CD4-positive, alpha-beta T cell treated with Interleukin-4 for 1 hour (primary cell): Measurements from ENCODE around the gene FOXN3.
A peak's percentile ranks its signal among the peaks of the same experiment; 100 is the strongest.

ENCODE experiments used
- DNase-seq, 2 donors: peaks; one replicate each; pipeline ENCODE4 v3.0.0-alpha.2; 2020 to 2022

Gene FOXN3

GRCh38 chr14:89417091-89417464 is at the start of gene FOXN3:
TSS of gene FOXN3 (minus strand) at chr14:89417233. CDS start at chr14:89412476, 4,757 bp downstream.
- DNase-seq, result peak; percentile 91

- DNase-seq, result peak; percentile 58
Observed at GRCh38 chr14:89466484-89466883, 49.5 kb upstream of the FOXN3 start.

- DNase-seq, result no peak
Observed at GRCh38 chr14:89465876-89466275, 48.8 kb upstream of the FOXN3 start.

DNA sequence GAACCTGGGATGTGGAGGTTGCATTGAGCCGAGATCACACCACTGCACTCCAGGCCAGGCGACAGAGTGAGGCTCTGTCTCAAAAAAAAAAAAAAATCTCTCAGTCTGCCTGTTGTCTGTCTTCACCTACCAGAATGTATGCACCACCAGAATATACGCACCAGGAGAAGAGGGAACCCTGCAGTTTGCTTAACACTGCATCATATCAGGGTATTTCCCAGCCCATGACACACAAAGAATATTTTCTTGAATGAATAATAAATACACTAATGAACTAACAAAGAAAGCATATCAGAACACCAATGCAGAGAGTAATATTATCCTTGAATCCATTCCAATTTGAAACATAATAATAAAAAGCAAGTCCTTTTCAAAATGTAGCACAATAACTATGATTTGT is 44.2 kb upstream of the FOXN3 start:
- no peak for DNase-seq

GRCh38 chr14:89458713-89459420 is 41.8 kb upstream of the FOXN3 start:
- no peak for DNase-seq

GRCh38 chr14:89457007-89457406 is 40.0 kb upstream of the FOXN3 start:
- DNase-seq, result no peak

DNA sequence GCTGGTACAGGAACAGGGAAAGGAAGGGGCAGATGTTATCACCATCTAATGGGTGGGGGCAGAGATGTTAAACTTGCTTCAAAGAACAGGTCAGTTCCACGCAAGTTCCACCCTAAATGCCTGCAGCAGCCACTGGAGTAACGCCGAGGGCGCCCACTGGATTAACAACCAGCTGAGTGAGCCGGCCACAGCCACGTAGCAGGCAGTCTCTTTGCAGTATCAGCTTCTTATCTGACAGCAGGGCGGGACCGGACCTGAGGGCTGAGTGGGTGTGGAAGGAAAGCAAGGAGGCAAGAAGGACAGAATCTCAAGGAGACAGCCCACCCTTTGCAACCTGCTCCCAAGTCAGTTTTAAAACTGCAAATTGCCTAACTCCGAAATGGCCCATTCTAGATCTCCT is 38.4 kb upstream of the FOXN3 start:
- no peak for DNase-seq

DNA sequence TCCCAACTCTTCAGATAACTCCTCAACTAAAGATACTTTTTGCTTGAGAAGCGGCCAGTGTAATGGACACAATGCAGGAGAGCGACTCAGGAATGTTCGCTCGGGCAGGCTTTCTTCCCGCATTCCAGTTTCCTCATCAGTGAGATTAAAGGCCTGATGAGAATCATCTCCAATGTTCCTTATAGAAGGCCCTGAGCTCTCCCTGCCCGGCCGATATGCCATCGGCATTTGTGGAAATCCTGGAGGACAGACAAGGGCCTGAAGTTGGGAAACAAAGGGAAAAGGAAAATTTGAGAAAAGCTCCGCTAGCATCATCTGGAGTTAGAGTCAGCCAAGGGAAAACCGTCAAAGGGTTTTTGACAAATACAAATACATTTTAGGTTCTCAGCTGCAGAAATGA is 38.0 kb upstream of the FOXN3 start:
- no peak for DNase-seq

DNA sequence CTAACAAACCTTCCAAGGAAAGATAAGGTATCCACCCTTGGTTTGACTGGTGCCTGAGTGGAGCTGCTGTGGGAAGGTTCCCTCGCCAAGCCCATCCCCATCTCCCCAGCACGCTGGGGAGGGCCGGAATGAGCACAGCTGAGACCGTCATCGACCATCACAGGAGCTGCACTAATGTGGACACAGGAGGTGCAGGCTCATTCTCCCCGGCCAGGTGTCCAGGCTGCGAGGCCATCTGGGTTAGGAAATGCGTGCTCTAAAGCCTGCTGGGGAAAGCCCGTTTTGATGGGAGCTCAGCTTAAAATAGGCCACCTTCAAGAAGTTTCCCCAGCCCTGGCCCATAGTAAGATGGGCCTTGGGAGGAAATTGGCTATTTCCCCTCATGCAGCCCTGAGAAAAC is 35.2 kb upstream of the FOXN3 start:
- DNase-seq, result no peak

- no peak for DNase-seq
Observed at GRCh38 chr14:89451229-89451628, 34.2 kb upstream of the FOXN3 start.

DNA sequence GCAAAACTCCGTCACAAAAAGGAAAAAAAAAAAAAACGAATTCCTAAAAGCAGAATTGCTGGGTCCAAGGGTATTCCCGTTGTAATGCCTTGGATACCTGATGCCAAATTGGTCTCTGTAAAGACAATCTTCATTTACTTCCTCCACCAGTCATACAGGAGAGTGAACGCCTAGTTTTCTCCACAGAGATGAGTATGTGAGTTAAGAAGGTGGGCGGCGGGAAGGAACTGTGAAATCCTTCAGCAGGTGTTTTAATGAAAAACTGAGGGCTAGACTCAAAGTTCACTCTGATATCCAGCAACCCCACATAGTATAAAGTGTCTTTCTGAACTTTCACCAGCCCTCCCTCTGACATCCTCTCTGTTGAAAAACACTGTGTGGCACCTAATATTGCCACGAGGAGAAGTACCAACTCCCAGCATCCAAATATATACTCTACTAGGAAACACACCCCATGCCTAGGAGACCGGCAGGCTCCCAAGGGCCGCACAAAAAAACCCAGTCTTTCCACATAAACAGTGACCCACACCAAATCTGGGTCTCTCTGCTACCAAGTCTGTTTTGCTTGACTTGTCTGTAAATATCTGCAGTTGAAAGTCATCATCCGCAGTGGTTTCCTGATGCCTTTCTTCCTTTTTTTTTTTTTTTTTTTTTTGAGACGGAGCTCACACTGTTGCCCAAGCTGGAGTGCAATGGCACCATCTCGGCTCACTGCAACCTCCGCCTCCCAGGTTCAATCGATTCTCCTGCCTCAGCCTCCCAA is 30.3 kb upstream of the FOXN3 start:
- DNase-seq, result peak in 1 of 2 donors; percentile 58

GRCh38 chr14:89445273-89445973 is 28.4 kb upstream of the FOXN3 start:
- DNase-seq, result peak; percentile 19 to 39

DNA sequence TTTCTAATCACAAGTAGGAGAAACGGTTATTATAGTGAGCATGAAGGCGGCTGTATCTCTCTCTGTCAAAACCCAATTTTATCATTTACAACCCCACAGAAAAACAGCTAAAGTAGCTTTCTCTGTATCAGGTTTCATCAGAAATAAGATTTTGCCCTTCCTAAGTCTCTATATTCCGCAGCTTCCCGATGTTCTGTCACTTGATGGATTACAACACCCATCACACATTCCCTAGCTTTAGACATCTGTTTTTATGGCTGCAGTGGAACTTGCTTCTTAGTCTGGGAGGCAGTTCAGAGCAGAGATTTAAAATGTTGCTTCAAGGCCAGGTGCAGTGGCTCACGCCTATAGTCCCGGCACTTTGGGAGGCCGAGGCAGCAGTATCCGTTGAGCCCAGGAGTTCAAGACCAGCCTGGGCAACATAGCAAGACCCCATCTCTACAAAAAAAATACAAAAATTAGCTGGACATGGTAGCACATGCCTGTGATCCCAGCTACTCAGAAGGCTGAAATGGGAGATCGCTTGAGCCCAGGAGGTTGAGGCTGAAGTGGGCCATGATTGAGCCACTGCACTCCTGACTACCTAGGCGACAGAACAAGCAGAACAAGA is 27.6 kb upstream of the FOXN3 start:
- no peak for DNase-seq

DNA sequence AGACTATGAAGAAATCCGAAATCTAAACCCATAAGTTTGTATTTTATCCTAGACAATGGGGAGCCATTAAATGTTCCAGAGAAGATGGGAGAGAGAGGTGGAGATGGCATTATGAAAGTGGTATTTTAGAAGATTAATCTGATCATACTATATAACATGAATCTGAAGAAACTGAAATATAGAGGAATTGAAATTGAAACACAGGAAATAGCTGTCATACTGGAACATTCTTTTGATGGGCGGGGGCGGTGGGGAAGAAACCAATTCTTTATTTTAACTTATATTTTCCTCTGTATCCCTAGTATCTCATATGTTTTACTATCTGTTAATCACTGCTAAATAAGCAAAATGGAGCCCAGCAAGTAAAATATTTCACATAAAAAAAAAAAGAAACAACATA is 27.0 kb upstream of the FOXN3 start:
- peak in 1 of 2 donors; percentile 18 for DNase-seq

- no peak for DNase-seq
Observed at GRCh38 chr14:89443042-89443629, 26.1 kb upstream of the FOXN3 start.

DNA sequence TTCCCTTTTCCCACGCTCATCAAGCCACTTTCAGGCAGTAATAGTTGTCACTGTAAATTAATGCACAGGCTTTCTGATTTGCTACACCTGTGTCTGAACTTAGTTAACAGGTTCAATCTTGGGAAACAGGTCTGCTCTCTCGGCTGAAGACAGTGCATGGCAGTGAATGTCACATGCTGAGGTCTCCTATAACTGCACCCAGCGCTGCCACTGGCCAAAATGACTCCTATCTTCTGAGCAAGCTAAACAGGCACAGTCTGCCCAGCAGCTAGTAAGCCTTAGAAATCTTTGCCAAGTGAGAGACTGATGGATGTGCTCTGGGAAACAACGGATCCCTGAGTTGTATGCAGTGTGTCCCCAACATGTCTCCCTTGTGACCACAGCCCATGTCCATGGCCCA is 25.2 kb upstream of the FOXN3 start:
- no peak for DNase-seq

GRCh38 chr14:89440986-89441909 is 24.2 kb upstream of the FOXN3 start:
- DNase-seq, result no peak

DNA sequence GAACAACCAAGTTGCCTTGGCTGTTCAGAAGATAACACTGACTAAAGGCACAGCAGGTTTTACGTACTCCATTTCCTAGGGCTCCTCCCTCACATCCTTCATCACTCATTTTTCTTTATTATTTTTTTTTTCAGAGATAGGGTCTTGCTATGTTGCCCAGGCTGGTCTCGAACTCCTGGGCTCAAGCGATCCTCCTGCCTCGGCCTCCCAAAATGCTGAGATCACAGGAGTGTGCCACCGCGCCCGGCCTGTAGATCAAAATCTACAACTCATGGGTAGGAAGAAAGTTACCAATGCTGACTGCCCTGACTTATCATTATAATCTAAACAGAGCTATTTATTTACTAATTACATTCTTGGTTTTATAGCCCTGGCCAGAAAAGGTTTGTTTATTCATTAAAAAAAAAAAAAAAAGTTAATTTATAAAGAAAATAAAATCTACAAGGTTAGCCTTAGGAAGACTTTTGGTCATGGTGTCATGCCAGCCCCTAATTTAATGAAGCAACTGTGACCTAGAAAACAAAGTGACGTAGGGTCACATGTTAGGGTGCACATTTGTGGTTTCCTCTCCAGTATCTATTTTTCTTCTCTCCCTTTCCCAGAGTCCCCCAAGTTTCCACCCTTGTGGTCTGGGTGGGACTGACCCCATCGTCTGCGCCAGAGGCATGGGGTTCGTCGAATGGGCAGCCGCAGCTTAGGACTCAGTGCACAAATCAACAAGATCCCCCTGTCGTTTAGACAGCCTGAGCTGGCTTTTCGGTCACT is 19.0 kb upstream of the FOXN3 start:
- peak in 1 of 2 donors; percentile 18 for DNase-seq

DNA sequence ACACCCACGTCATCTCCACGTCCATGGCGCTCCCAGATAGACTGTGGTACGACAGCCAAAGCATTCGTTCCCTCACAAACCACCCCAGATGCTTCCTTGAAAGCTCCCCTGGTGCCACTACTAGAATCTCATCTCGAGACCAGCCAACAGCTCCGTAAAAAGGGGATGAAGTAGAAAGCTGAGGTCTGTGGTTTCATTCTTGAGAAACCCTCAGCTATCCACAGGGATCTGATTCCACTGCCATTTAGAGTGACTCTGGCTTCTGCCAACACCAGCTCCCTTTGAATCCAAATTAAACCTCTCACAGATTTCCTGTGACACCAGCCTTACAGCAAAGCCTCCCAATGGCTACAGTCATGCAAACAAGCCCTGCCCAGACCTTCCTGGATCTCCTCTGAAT is 18.5 kb upstream of the FOXN3 start:
- DNase-seq, result no peak

DNA sequence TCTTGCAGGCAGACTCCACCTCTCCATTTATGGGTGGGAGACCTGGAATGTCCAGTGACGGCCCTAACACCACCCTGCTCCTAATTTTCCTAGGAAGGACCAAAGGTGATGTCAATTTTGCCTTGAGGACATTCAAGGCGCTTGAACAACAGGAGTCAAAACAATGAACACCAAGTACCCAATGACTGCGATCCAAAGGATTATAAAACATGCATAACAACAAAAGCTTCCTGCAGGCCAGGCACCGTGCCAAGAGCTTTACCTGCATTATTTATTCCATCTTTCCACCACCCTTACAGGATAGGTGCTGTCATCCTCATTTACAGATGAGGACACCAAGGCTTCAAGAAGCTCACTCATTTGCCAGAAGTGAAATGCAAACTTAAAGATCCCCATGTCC is 15.2 kb upstream of the FOXN3 start:
- DNase-seq, result no peak
